K562 (cell line): ENCODE results near the gene KLHL22. TPM values are rescaled to one million over a fixed set of nuclear protein-coding genes. Genes with fewer than 3 reads are reported as not detected.

Experiments
- HDGF ChIP-seq: fragments of 450-650 bp; IDR thresholded peaks from 2 replicates; pipeline ENCODE4 v1.6.1; 2016
- JUNB ChIP-seq: fragments of 450-650 bp; formaldehyde crosslinking; conservative IDR thresholded peaks from 2 replicates; pipeline ENCODE4 v1.4.0; 2020; ENCODE audit warnings: mild to moderate bottlenecking
- PHB2 ChIP-seq: fragments of 450-650 bp; IDR thresholded peaks from 2 replicates; pipeline ENCODE4 v1.6.1; 2017; ENCODE audit warnings: low read depth
- TCF15 ChIP-seq: fragments of 250-450 bp; sonication (Bioruptor Pico); IDR thresholded peaks from 2 replicates; pipeline ENCODE4 v1.8.0; 2022; ENCODE audit warnings: moderate library complexity, mild to moderate bottlenecking, inconsistent platforms
- ZNF133 ChIP-seq: fragments of 250-450 bp; sonication (Bioruptor Pico); IDR thresholded peaks from 2 replicates; pipeline ENCODE4 v1.4.0; 2020; ENCODE audit warnings: mild to moderate bottlenecking
- polyA plus RNA-seq, 8 experiments: library from polyadenylated mRNA; depleted of rRNA in 4 of 8; stranded (reverse) in 5 of 8; unstranded in 3 of 8; fragments of >200 nt; fragmentation: Nextera tagmentation in 2 of 8; fragmentation: Illumina TruSeq in 1 of 8; extraction: Ambion mirVana in 2 of 8; extraction: Trizol in 1 of 8; gene quantifications; 2 replicates each; pipeline versions ENCODE4 v1.2.1 to v1.2.3, GENCODE V29; 2011 to 2014; ENCODE audit warnings: inconsistent platforms in 1 of 8, missing spikeins in 1 of 8
- total RNA-seq, 7 experiments: library from RNA; depleted of rRNA in 6 of 7; stranded (reverse); fragments of >200 nt in 6 of 7; fragmentation: Illumina TruSeq in 2 of 7; extraction: Trizol in 2 of 7; gene quantifications; 2 replicates each; pipeline versions ENCODE4 v1.2.1 to v1.2.3, GENCODE V29; 2011 to 2021; ENCODE audit warnings: low replicate concordance in 1 of 7
- TF ChIP-seq, protein P1 (sequence below): fragments of 250-450 bp; sonication (Bioruptor Pico); IDR thresholded peaks from 2 replicates; pipeline ENCODE4 v1.5.0; 2022; ENCODE audit warnings: mild to moderate bottlenecking
- TF ChIP-seq, protein P2 (sequence below), 2 experiments: fragments of 450-650 bp; IDR thresholded peaks; 2 replicates each; pipeline ENCODE4 v1.6.1; 2016
- TF ChIP-seq, protein P3 (sequence below): sonication (generic); formaldehyde crosslinking; IDR thresholded peaks from 2 replicates; pipeline ENCODE4 v1.8.0; 2023; ENCODE audit warnings: mild to moderate bottlenecking, missing genetic modification reagents
- TF ChIP-seq, protein P4 (sequence below): fragments of 250-450 bp; sonication (Bioruptor Pico); IDR thresholded peaks from 2 replicates; pipeline ENCODE4 v1.5.0; 2020; ENCODE audit warnings: mild to moderate bottlenecking
- TF ChIP-seq, protein P5 (sequence below): fragments of 250-450 bp; sonication (Bioruptor Pico); IDR thresholded peaks from 2 replicates; pipeline ENCODE4 v1.9.0; 2021; ENCODE audit warnings: mild to moderate bottlenecking, inconsistent platforms

KLHL22 gene
- total and polyA plus RNA-seq, 9 of the 15 experiments (the other 6 are each of a cell fraction or from before 2014, with no cell fraction given): 1.3 to 25.6 (median 15.2) TPM

- TF ChIP-seq, protein P1, sequence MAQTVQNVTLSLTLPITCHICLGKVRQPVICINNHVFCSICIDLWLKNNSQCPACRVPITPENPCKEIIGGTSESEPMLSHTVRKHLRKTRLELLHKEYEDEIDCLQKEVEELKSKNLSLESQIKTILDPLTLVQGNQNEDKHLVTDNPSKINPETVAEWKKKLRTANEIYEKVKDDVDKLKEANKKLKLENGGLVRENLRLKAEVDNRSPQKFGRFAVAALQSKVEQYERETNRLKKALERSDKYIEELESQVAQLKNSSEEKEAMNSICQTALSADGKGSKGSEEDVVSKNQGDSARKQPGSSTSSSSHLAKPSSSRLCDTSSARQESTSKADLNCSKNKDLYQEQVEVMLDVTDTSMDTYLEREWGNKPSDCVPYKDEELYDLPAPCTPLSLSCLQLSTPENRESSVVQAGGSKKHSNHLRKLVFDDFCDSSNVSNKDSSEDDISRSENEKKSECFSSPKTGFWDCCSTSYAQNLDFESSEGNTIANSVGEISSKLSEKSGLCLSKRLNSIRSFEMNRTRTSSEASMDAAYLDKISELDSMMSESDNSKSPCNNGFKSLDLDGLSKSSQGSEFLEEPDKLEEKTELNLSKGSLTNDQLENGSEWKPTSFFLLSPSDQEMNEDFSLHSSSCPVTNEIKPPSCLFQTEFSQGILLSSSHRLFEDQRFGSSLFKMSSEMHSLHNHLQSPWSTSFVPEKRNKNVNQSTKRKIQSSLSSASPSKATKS: no peak
- TF ChIP-seq, protein P2, sequence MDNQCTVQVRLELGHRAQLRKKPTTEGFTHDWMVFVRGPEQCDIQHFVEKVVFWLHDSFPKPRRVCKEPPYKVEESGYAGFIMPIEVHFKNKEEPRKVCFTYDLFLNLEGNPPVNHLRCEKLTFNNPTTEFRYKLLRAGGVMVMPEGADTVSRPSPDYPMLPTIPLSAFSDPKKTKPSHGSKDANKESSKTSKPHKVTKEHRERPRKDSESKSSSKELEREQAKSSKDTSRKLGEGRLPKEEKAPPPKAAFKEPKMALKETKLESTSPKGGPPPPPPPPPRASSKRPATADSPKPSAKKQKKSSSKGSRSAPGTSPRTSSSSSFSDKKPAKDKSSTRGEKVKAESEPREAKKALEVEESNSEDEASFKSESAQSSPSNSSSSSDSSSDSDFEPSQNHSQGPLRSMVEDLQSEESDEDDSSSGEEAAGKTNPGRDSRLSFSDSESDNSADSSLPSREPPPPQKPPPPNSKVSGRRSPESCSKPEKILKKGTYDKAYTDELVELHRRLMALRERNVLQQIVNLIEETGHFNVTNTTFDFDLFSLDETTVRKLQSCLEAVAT (IDR thresholded peaks at IDR 0.05): 0 out of 4 replicates have a peak, but pooled peaks of 1 of the 2 experiments have one; percentile 50
- TF ChIP-seq HDGF (0 out of 2 replicates have a peak, but pooled peaks have one; percentile 41), TCF15 (0 out of 2 replicates have a peak, but pooled peaks have one; percentile 50), JUNB (no peak), PHB2 (peak; percentile 46; the same call in 1 of the 2 replicates), ZNF133 (CRISPR knock-in tag) (0 out of 2 replicates have a peak, but pooled peaks have one; percentile 1)
- TF ChIP-seq, protein P3, sequence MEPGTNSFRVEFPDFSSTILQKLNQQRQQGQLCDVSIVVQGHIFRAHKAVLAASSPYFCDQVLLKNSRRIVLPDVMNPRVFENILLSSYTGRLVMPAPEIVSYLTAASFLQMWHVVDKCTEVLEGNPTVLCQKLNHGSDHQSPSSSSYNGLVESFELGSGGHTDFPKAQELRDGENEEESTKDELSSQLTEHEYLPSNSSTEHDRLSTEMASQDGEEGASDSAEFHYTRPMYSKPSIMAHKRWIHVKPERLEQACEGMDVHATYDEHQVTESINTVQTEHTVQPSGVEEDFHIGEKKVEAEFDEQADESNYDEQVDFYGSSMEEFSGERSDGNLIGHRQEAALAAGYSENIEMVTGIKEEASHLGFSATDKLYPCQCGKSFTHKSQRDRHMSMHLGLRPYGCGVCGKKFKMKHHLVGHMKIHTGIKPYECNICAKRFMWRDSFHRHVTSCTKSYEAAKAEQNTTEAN: no peak
- TF ChIP-seq, protein P4, sequence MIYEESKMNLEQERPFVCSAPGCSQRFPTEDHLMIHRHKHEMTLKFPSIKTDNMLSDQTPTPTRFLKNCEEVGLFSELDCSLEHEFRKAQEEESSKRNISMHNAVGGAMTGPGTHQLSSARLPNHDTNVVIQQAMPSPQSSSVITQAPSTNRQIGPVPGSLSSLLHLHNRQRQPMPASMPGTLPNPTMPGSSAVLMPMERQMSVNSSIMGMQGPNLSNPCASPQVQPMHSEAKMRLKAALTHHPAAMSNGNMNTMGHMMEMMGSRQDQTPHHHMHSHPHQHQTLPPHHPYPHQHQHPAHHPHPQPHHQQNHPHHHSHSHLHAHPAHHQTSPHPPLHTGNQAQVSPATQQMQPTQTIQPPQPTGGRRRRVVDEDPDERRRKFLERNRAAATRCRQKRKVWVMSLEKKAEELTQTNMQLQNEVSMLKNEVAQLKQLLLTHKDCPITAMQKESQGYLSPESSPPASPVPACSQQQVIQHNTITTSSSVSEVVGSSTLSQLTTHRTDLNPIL (CRISPR knock-in tag): no peak
- TF ChIP-seq, protein P5, sequence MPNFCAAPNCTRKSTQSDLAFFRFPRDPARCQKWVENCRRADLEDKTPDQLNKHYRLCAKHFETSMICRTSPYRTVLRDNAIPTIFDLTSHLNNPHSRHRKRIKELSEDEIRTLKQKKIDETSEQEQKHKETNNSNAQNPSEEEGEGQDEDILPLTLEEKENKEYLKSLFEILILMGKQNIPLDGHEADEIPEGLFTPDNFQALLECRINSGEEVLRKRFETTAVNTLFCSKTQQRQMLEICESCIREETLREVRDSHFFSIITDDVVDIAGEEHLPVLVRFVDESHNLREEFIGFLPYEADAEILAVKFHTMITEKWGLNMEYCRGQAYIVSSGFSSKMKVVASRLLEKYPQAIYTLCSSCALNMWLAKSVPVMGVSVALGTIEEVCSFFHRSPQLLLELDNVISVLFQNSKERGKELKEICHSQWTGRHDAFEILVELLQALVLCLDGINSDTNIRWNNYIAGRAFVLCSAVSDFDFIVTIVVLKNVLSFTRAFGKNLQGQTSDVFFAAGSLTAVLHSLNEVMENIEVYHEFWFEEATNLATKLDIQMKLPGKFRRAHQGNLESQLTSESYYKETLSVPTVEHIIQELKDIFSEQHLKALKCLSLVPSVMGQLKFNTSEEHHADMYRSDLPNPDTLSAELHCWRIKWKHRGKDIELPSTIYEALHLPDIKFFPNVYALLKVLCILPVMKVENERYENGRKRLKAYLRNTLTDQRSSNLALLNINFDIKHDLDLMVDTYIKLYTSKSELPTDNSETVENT (CRISPR knock-in tag): 0 out of 2 replicates have a peak, but pooled peaks have one; percentile 49
- TF ChIP-seq, all 486 proteins: peak for 87
These were observed 66.9 kb downstream of the KLHL22 start (continued) for GRCh38 chr22:20428496-20429253.
